GM13977 (cell line): ENCODE measurements around the gene CAMSAP2.
A peak's percentile ranks its signal among the peaks of the same experiment; 100 is the strongest.

Experiments used
- DNase-seq: peaks from one replicate; pipeline ENCODE4 v3.0.0; 2012; ENCODE audit warnings: low spot score
- in situ Hi-C: fragments of 300-500 bp; cut with MboI; formaldehyde crosslinking; loops from one replicate; pipeline ENCODE4 v1.12.0; 2022; ENCODE audit warnings: low sequenced_read_pairs, low pct_unique_long_range_greater_than_20kb, mixed read lengths, inconsistent platforms; ENCODE audit not compliant: unreplicated experiment
- TF ChIP-seq, protein P1 (sequence below): IDR thresholded peaks from 2 replicates; pipeline ENCODE4 v1.5.1; 2012; ENCODE audit warnings: mild to moderate bottlenecking, control low read depth; ENCODE audit not compliant: insufficient read depth; ENCODE audit errors: extremely low read depth, missing control alignments

CAMSAP2 gene

DNA sequence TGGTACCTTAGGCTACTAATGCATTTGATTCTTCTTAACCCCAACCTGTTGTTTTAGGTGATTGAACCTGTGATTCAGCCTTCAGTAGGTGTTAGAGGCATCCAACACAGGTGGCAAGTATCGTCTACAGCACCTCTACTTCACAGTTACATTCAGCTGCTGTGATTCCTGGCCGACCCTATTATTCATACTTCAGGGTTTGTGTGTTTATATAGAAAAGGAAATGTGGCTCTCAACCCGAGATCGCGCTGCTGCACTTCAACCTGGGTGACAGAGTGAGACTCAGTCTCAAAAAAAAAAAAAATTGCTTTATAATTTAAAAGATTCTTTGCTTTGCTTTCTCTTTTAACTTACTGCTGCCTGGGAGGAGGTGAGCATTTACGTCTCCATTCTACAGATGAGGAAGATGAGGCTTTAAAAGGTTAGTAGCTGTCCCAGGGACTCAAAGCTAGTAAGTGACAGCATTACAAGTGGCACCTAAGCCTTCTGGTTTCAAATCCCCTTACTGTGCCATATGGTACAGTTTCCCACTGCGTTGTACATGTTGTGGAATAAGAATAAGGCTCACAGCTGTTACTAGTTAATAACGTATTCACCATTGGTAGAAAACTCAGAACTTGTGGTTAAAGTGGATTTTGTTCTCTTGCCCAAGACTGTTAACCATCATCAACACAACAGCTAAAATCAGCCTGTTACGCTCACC lies 124.2 kb downstream of the CAMSAP2 start:
- TF ChIP-seq, protein P1, sequence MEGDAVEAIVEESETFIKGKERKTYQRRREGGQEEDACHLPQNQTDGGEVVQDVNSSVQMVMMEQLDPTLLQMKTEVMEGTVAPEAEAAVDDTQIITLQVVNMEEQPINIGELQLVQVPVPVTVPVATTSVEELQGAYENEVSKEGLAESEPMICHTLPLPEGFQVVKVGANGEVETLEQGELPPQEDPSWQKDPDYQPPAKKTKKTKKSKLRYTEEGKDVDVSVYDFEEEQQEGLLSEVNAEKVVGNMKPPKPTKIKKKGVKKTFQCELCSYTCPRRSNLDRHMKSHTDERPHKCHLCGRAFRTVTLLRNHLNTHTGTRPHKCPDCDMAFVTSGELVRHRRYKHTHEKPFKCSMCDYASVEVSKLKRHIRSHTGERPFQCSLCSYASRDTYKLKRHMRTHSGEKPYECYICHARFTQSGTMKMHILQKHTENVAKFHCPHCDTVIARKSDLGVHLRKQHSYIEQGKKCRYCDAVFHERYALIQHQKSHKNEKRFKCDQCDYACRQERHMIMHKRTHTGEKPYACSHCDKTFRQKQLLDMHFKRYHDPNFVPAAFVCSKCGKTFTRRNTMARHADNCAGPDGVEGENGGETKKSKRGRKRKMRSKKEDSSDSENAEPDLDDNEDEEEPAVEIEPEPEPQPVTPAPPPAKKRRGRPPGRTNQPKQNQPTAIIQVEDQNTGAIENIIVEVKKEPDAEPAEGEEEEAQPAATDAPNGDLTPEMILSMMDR = no peak
- in situ Hi-C loops = no loop called here

DNA sequence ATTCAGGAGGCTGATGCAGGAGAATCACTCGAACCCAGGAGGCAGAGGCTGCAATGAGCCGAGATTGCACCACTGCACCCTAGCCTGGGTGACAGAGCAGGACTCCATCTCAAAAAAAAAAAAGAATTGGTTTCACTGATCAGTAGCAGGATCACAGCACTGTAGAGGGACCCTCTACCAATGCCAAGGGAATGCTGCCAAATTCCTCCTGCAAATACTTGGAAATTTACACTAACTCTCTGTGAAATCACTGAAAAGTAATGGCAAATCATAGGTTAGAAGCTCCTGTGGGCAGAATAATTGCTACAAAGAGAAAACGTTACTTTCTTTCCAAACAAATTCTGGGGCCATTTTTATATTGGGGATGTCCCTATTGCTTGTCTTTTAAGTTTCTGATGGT lies 127.4 kb downstream of the CAMSAP2 start:
- TF ChIP-seq, protein P1 = no peak

More for the DNA sequence above, 124.2 kb downstream of the CAMSAP2 start:
- no peak for DNase-seq

DNA sequence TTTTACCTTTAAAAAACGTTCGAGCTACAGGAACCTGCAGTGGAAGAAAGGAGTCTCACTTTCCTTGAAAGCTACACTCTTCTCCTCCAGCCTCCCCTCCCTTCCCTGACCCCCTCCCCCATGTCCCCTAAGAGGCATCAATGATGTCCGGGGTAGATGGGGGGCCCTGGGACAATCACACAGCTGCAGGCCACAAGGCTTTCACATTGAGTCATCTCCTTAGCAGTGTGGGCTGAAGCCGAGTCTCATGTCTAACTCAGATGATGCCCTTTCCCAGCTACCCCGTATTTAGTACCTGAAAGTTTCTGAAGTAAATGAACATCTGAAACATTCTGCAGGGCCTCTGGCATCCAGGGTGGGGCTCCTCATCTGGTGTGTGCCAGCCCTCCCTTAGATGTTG lies 127.8 kb downstream of the CAMSAP2 start:
- in situ Hi-C loops = no loop called here
- TF ChIP-seq, protein P1 = no peak

More for the DNA sequence above, 127.4 kb downstream of the CAMSAP2 start:
- no peak for DNase-seq
- in situ Hi-C loops = no loop called here

DNA sequence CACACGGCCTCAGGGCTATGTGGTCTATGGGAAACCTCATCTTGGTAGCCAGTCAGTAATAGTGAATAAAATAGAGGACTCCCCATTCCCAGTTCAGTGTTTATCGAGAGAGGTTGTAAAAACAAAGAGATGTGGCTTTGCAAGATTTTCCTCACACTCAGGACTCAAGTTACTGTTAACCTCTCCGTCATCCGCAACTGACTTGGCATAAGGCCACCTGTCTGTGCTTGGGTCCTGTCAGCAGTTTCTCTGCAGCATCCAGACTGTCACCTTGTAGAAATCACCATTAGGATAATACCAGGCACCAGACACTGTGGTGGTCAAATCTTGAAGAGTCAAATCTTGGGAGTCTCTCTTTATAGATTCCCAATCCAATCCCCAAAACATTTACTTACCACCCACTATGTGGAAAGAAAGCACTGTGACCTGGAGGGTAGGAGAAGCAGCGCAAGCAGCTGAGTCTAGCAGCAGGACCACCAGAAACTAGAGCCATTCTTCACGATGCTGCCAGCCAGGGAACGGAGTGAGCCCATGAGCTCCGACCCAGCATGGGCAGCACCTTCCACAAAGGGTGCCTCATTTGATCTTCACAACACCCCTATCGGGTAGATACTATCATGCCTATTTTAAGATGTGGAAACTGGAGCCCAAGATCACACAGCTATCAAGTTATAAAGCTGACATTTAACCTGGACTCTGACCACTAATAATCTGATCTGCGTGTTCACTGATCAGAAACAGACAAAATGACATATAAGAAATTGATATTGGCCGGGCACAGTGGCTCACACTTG lies 128.5 kb downstream of the CAMSAP2 start:
- in situ Hi-C loops = no loop called here
- DNase-seq = peak; percentile 25
- TF ChIP-seq, protein P1 = no peak

More for the DNA sequence above, 127.8 kb downstream of the CAMSAP2 start:
- DNase-seq = peak; percentile 80

DNA sequence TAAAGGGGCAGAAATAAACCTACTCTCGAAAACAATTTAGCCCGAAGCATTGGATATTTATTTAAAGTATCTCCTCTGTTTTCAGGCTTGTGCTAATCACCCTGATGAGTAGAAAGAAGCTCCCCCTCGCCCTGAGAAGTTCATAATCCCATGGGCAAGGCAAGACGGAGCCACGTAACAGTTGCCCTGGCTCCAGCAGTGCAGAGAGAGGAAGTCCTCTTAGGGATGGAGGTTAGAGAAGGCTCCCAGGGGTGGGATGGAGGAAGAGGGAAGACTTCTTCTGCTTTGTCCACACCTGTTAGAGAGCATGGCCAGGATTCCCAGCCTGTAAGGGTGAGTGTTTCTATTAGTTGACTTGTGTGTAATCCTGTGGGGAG lies 130.7 kb downstream of the CAMSAP2 start:
- TF ChIP-seq, protein P1 = no peak
- in situ Hi-C loops = no loop called here
- DNase-seq = no peak

DNA sequence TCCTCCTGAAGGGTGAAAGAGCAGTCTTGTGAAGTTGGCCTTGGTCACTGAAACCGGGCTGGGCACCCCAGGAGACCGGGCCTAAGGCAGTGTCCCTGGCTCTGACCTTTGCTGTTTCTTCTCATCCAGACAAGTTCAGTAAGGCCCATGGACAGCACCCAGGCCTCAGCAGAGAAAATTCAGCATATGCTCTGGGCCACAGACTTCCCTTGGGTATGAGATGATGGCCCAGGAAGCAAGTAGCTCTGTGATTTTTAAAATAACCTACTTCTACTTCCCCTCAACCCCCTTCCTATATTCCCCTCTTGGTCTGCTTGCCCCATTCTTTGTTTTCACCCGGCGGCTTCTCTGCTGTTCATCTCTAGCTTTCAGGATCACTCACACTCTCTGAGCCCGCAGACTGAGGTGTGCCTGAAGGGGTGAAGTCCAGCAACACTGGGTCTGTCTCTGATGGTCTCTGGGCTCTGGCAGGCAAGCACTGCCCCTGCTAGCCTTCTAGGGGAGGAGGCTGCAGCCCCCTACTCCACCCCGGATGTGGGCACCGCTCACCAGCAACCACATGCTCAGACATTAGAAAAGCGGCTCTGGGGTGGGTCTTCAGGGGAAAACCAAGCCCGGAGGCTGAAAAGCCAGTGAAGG lies 131.2 kb downstream of the CAMSAP2 start:
- DNase-seq = peak; percentile 70
- in situ Hi-C loops = no loop called here
- TF ChIP-seq, protein P1 = no peak
